NCI-H2196 treated with DMSO at 0.1 percent for 48 hours (cell line): ENCODE measurements around the gene WDFY4.

Source experiments
- DNase-seq: peaks from one replicate; lab custom pipeline; 2025; ENCODE audit not compliant: unreplicated experiment; lab: John Stamatoyannopoulos, UW

WDFY4 gene

DNA sequence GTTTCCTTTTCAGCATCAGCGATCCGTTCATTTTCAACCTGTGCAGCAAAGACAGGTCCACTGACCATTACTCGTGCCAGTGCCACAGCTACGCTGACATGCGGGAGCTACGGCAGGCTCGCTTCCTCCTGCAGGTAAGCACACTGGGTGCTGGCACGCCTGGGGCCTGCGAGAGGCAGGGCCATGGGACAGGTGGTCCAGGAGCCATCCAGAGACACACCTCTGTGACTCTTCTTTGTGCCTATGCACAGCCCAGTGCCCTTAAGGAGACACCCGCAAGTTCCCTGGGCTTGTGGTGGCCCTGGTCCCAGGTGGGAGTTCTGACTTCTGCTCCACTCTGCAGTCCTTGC lies 212.7 kb downstream of the WDFY4 start:
- DNase-seq = no peak

DNA sequence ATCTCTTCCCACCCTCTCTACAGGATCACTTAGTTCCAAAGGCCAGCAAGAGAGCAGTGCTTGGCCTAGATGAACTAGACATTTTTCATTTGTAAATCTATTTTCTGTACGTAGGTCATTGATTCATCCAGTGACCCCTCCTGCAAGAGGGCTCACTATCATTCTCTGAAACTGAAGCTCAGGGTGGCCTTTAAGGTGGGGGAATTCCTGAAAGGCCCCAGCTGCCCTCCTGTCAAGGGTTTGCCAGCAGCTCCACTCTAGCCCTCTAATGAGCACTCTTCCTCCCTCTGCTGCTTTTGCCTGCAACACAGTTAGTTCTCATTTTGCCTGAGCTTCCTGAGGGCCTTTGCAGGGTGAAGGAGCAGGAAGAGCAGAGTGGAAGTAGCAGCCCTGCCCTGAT lies 213.8 kb downstream of the WDFY4 start:
- no peak for DNase-seq

GRCh38 chr10:48899781-48900180 lies 215.1 kb downstream of the WDFY4 start:
- no peak for DNase-seq

DNA sequence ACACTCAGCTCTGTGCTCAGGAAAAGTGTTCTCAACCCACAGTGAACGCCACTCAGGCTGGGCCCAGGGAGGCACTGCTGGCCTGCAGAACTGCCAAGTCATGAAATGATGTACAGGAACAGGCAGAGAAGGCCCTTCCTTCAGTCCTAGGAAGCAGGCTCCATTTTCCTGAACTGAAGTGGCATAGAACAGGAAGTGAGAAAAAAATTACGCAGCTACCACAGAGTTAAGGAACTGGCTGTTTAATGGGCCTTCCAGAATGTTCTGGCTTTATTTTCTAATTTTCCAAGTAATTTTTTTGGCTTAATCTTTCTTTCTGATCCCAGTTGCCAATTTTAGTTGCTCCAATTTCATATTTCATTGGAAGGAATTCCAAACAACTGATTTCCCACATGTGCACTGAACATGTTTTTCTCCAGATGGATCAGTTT lies 215.7 kb downstream of the WDFY4 start:
- DNase-seq = no peak

- no peak for DNase-seq
Measured at GRCh38 chr10:48901319-48901718, 216.6 kb downstream of the WDFY4 start.

DNA sequence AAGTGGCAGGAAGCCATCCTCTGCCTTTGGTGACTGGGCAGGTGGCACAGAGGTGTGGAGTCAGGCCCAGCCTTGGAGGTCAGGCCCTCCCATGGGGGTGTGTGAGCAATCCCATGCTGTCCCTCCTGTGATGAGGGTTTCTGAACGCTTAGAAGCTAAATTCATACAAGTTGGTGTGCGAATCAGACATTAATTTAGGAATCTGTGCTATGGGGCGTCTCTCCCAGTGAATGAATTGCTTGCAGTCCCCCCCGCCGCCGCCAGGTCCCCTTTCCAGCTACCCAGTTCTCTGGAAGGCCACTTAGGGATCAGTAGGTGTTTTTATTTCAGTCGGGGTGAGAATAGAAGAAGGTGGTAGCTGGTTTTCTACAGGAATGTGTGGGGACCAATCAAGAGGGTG lies 217.4 kb downstream of the WDFY4 start:
- DNase-seq = no peak

DNA sequence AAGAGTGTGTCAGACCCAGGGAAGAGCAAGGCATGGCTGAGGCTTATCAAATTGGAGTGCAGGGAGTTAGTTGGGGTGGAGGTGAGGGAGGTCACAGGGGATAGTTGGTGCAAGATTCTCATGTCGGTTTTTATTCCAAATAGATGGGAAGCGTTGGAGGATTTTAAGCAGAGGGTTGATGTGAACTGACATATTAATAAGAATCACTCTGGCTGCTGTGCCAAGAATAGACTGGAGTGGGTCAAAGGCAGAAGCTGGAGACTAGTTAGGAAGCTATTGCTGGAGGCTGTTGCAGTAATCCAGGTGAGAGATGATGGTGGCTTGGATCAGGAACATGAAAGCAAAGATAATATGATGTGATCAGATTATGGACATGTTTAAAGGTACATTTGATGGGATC lies 218.5 kb downstream of the WDFY4 start:
- no peak for DNase-seq

- no peak for DNase-seq
Measured at GRCh38 chr10:48904861-48905260, 220.2 kb downstream of the WDFY4 start.

- DNase-seq = no peak
Measured at GRCh38 chr10:48905311-48905710, 220.6 kb downstream of the WDFY4 start.

DNA sequence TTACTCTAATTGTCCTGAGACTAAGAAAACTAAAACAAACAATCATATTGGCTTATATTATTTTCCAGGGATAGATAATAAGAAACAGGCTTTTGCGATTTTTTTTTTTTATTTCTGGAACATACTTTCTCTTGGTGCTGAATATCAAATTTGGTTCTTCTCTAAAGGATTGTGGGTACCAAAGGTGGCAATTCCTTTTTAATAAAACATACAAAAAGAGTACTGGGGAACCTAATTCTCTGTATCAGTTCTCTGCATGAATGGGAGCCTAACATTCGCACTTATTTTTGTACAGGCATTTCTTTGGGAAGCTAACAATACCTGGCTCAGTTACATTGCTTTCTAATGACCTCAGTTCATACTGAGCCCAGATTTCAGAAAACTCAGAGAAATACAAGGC lies 222.2 kb downstream of the WDFY4 start:
- no peak for DNase-seq

GRCh38 chr10:48907730-48908129 lies 223.1 kb downstream of the WDFY4 start:
- DNase-seq = no peak

GRCh38 chr10:48910548-48910947 lies 225.9 kb downstream of the WDFY4 start:
- DNase-seq = no peak

GRCh38 chr10:48913674-48914073 lies 229.0 kb downstream of the WDFY4 start:
- no peak for DNase-seq

DNA sequence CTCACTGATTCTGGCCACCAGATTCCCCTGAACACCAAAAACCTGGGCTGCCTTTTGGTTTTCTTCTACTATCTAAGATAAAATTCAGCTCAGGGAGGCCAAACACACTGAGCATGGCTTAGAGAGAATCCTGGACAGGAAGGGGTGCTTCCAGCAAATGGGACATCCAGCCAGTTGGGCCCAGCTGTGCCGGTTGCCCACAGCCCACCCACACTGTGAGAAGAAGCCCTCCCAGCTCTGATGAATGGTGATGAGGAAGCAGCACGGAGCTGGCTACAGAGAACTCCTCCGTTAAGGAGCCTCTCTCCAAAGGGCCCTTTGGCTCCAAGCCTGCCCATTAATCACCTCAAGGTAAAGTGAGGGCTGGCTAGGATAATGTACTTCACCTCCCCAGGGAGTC lies 239.1 kb downstream of the WDFY4 start:
- DNase-seq = no peak

DNA sequence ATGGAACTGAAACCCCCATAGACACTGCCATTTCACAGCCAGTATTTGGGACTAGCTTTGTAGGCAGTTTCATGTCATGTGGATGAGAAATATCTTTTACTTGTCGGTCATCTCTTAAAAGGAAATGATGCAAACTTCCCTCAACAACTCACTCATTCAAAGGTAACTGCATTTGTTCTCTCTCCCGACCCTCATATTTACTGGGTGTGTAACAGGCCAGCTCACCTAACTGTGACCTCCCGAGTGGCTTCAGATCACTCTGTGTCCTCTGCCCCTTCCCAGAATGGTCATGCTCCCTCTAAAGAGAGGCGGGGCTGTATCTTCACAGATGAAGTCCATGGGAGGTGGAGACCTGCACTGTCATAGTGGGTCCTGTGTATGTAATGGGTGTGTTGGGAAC lies 240.3 kb downstream of the WDFY4 start:
- DNase-seq = no peak

GRCh38 chr10:48926255-48926654 lies 241.6 kb downstream of the WDFY4 start:
- DNase-seq = no peak

DNA sequence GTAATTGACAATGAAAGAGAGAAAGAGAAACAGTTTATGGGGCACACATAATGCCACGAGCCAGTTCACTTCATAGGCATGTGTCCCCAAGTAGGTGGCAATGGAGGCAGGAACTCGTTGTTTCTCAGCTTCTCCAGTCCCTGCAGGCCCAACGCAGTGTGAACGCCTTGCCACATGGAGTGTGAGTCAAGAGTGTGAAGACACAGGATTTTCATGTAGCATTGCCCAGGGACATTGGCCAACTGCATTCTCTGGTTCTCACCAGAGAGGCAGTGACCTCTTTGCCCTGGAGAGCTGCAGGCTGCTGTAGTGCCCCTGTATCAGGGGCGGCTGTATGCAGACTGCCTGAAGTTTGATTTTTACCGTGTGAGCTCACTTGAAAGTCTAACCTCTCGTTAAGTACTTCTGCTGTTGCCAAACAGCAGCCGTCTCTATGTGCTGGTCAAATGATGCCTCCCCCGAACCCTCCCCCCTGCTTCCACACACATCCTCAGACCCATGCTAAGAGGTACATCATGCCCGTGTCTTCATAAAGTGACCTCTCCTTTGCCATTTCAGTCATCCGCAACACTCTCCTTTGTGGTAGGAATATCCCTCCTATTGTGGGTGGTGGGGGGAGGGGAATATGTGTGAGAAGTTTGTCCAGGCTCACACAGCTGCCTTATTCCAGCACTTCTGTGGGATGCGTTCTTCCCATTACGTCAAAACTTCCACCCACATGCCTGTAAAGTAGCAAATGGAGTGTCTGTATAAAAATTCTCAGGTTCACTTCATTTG lies 242.3 kb downstream of the WDFY4 start:
- DNase-seq = no peak

- DNase-seq = no peak
Measured at GRCh38 chr10:48929413-48929990, 244.8 kb downstream of the WDFY4 start.

- DNase-seq = no peak
Measured at GRCh38 chr10:48931188-48931587, 246.5 kb downstream of the WDFY4 start.

DNA sequence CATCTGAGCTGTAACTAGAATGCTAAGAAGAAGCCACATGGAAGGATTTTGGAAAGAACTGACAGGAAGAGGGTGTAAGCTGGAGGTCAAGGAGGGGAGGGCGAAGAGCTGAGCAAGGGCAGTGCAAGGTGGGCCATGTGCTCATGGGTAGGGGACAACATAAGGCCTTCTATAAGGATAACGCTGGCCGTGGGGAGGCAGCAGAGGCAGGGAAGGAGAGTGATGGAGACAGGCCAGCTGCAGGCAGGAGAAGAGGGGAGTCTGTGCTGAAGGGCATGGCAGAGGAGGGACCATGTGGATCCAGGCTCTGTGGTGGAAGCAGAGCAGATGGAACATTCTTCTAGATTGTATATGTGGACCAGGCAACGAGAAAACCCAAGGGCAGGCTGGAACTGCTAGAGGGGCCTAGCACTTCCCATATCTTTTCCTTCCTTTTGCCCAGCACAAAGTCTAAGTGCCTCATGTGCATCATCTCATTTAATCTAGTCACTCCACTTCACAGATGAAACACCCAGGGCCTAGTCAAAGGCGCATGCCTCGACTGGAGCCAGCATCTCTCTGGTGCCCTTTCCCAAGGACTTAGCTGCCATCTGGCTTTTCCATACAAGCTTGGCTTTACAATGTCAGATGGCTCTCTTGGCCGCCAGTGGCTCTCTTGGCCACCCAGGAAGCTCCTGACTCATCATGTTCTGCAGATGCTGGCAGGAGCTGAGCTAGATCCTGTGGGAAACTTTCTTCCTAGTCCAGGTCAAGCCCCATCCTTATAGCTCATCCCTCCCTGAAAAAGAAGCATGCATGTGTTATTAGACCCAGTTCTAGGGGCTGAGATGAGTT lies 248.4 kb downstream of the WDFY4 start:
- DNase-seq = no peak

DNA sequence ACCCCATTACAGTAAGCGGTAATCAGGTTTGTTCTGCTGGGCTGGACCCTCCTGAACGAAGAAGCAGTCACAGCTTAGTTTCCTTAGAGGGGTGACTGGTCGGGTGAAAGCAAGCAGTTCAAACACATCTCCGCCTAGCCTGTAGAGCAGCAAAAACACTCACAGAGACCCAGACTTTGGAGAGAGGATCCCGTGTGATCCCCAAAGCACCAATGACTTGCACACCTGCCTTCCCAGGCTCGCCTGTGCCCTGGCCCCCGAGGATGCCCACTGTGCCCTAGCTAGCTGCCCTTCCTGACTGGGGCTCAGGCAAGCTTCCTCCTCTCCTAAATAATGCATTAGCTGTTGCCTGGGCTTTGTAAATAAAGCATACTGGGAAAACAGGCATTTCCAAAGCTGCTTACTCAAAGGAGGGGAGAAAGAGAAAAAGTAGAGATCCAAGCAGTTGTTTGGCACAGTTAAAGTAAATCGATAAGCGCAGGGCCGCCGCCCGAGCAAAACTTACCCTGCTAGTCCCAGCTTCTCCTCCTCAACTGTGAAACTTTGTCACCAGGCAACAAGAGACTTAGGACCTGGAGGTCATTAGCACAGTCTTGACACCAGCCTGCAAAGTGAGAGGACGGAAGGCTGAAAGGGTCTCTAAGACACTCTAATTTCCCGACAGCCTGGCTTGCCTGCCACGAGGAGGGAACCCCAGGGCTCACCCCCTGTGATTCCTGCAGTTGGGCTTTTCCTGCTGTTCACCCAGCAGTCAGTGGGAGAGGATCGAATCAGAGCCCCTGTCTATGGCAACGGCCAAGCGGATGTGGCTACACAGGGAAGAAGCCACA lies 250.2 kb downstream of the WDFY4 start:
- DNase-seq = no peak
